ENCODE results near the gene ZNF281.

Gene ZNF281

DNA sequence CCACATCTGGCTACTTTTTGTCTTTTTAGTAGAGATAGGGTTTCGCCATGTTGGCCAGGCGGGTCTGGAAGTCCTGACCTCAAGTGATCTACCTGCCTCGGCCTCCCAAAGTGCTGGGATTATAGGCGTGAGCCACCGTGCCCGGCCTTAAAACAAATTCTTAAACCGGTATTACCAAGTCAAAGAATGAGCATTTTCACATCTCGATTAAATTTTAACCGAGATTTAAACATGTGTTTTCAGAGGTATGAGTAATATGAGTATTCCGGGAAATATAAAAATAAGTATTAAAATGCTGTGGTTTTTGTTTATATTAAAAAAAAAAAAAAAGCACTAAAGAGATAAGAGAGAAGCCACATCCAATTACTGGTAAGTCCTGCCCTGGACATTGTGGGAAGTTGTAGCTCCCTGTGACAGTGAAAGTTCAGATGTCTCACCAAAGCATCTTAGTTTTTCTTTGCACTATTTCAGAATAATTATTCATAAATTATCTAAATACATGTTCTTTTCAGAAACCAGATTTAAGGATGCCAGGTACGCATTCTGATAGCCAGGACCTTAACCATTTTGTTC, 24.9 kb downstream of the ZNF281 start:
- H3K4me1 ChIP-seq (ENCODE audit: control insufficient read depth, insufficient read depth, low read length): peaks cover 2% of the 10 kb centered on the region
- H3K9me3 ChIP-seq (ENCODE audit: control insufficient read depth, low read length): no peaks in the 10 kb centered on the region
- no peaks in the 10 kb centered on the region for H3K27me3 ChIP-seq (replicated peaks; ENCODE audit: control insufficient read depth, insufficient read depth, low read length)
- no peak for DNase-seq (ENCODE audit: low read depth)
- H3K9ac ChIP-seq (ENCODE audit: low read length): no peak overlapping the region
- no peaks in the 10 kb centered on the region for H3K36me3 ChIP-seq (ENCODE audit: control insufficient read depth, insufficient read depth, low read length, severe bottlenecking)
- H3K4me3 ChIP-seq (ENCODE audit: low read length): no peak overlapping the region

DNA sequence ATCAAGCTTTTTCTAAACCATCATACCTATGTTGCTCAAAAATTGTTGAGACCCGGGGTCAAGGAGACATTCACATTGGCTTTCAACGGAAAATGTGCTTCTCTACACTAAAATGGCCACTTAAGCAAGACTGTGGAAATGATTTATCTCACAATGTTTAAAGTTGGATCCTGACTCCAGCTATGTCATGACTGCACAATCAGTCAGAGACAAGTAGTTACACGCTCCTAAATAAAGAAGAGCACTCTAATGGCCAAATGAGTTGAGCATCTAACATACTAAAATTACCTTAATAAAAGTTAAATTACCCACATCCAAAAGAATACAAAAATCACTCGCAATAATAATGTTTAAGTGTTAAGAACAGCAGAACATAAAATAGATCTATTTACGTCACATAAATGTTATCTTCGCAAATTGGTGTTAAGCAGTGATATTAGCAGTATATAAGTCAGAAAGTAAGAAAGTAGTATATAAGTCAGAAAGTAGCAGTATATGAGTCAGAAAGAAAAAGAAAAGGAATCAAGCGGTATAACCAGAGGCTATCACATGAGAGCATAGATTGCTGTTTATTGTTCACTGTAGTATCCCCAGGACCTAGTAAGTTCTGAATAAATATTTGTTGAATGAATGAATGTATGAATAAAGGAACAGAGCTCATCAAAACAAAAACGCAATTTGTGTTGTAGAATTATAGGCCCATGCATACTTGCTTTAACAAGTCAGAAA, 28.4 kb downstream of the ZNF281 start:
- no peak overlapping the region for H3K4me3 ChIP-seq (ENCODE audit: low read length)
- no peaks in the 10 kb centered on the region for H3K36me3 ChIP-seq (ENCODE audit: control insufficient read depth, insufficient read depth, low read length, severe bottlenecking)
- H3K4me1 ChIP-seq (ENCODE audit: control insufficient read depth, insufficient read depth, low read length): peaks cover 22% of the 10 kb centered on the region
- no peaks in the 10 kb centered on the region for H3K27me3 ChIP-seq (replicated peaks; ENCODE audit: control insufficient read depth, insufficient read depth, low read length)
- DNase-seq (ENCODE audit: low read depth): no peak
- no peak overlapping the region for H3K9ac ChIP-seq (ENCODE audit: low read length)
- no peaks in the 10 kb centered on the region for H3K9me3 ChIP-seq (ENCODE audit: control insufficient read depth, low read length)

DNA sequence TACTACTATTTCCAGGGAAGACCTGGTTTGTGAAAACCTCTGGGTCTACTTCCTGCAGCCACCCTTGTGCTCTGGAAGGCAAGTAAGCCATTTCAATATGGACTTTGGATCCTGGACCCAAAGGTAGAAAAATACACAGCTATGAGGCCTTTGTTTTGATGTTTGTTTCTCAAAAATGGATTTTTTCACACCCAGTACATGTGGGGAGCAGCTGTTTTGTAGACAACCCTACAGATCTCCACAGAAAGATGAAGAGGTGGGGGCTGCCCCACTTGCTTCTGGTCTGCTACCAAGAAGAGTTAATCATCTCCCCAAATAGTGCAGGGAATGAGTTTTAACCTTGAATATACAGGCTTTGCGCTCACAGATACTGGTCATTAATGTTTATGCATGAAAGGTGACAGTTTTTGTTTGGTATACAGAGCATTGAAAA, 29.2 kb downstream of the ZNF281 start:
- no peak for DNase-seq (ENCODE audit: low read depth)
- Histone ChIP-seq H3K9ac (ENCODE audit: low read length) (no peak overlapping the region), H3K36me3 (ENCODE audit: control insufficient read depth, insufficient read depth, low read length, severe bottlenecking) (no peaks in the 10 kb centered on the region), H3K4me1 (ENCODE audit: control insufficient read depth, insufficient read depth, low read length) (peaks cover 22% of the 10 kb centered on the region), H3K27me3 (replicated peaks; ENCODE audit: control insufficient read depth, insufficient read depth, low read length) (no peaks in the 10 kb centered on the region), H3K9me3 (ENCODE audit: control insufficient read depth, low read length) (no peaks in the 10 kb centered on the region), H3K4me3 (ENCODE audit: low read length) (no peak overlapping the region)

DNA sequence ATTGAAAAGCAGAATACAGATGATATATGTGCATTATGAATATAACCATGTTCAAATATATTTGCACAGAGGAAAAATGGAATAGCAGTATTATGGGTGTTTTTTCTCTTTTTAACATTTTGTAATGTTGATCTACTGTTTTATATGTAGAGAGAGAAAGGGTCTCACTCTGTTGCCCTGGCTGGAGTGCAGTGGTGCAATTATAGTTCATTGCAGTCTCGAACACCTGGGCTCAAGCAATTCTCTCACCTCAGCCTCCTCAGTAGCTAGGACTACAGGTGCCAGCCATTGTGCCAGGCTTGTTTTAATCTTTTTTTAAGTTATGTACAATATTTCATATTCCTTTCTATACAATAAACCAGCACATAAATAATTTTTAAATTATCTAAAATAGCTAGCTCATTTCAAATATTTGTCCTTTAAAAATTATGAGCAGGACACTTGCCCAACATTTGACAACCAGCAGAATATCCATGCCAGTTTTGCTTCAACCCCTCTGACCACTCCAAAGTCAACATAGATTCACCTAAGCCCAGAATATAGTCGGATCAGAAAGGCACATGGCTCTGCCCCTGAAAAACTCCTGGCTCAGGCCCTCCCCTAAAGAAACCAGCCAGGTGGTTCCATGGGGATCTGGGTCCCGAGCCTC, 29.8 kb downstream of the ZNF281 start:
- no peaks in the 10 kb centered on the region for H3K36me3 ChIP-seq (ENCODE audit: control insufficient read depth, insufficient read depth, low read length, severe bottlenecking)
- H3K4me3 ChIP-seq (ENCODE audit: low read length): no peak overlapping the region
- no peak for DNase-seq (ENCODE audit: low read depth)
- H3K27me3 ChIP-seq (replicated peaks; ENCODE audit: control insufficient read depth, insufficient read depth, low read length): no peaks in the 10 kb centered on the region
- H3K4me1 ChIP-seq (ENCODE audit: control insufficient read depth, insufficient read depth, low read length): peaks cover 24% of the 10 kb centered on the region
- peak overlapping the region; percentile 54 for H3K9ac ChIP-seq (ENCODE audit: low read length)
- H3K9me3 ChIP-seq (ENCODE audit: control insufficient read depth, low read length): no peaks in the 10 kb centered on the region

DNA sequence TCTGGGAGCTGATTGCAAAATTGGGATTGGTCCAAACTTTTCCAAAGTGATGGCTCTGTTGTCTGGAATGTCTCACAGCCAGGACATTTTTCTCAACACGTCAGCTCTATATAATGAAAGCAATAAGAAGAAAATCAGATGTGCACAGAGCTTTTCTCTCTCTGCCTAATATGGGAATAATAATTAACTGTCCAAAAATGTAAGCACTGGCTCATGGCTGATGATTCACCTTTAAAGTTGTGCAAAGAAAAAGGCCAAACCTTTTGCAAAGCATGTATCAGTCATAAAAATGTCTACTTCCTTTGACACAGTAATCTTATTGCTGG, 30.4 kb downstream of the ZNF281 start:
- peak overlapping the region; percentile 63 for H3K4me3 ChIP-seq (ENCODE audit: low read length)
- H3K36me3 ChIP-seq (ENCODE audit: control insufficient read depth, insufficient read depth, low read length, severe bottlenecking): no peaks in the 10 kb centered on the region
- DNase-seq (ENCODE audit: low read depth): peak; percentile 78
- H3K9ac ChIP-seq (ENCODE audit: low read length): peak overlapping the region; percentile 70
- no peaks in the 10 kb centered on the region for H3K9me3 ChIP-seq (ENCODE audit: control insufficient read depth, low read length)
- no peaks in the 10 kb centered on the region for H3K27me3 ChIP-seq (replicated peaks; ENCODE audit: control insufficient read depth, insufficient read depth, low read length)
- peaks cover 31% of the 10 kb centered on the region for H3K4me1 ChIP-seq (ENCODE audit: control insufficient read depth, insufficient read depth, low read length)

DNA sequence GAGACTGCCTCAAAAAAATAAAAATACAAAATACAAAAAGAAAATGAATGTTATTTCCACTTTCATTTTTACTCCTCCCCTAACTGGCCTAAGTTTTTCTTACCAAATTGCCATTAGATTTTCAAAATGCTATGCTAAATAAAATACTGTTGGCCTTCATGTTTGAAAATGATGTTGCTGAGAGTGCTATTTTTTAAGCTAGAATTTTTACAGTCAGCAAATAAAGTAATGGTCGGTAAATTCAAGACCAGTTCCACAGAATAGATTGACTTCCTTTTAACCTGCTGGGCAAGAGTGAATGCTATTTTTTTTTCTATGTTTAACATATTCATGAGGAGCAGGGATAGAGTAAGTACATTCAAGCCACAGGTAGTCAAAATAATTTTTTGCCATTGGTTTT, 31.7 kb downstream of the ZNF281 start:
- H3K36me3 ChIP-seq (ENCODE audit: control insufficient read depth, insufficient read depth, low read length, severe bottlenecking): no peaks in the 10 kb centered on the region
- DNase-seq (ENCODE audit: low read depth): no peak
- peaks cover 38% of the 10 kb centered on the region for H3K4me1 ChIP-seq (ENCODE audit: control insufficient read depth, insufficient read depth, low read length)
- no peak overlapping the region for H3K9ac ChIP-seq (ENCODE audit: low read length)
- no peak overlapping the region for H3K4me3 ChIP-seq (ENCODE audit: low read length)
- no peaks in the 10 kb centered on the region for H3K9me3 ChIP-seq (ENCODE audit: control insufficient read depth, low read length)
- no peaks in the 10 kb centered on the region for H3K27me3 ChIP-seq (replicated peaks; ENCODE audit: control insufficient read depth, insufficient read depth, low read length)

DNA sequence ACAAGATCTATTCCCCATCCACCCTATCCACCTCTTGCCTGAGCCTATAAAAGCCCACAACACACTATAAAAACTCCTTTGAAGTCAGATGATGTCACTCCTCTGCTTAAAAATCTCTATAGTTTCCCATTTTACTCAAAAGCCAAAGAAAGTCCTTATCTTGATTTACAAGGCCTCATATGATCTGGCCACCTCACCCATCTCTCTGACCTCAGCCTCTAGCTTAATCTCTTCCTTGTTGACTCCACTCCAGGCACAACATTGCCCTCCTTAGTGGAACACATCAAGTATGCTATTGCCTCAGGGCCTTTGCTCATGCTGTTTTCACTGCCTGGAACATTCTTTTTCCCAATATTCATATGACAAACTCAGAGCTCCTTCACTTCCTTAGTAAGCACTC, 33.3 kb downstream of the ZNF281 start:
- Histone ChIP-seq H3K9me3 (ENCODE audit: control insufficient read depth, low read length) (no peaks in the 10 kb centered on the region), H3K4me3 (ENCODE audit: low read length) (no peak overlapping the region), H3K27me3 (replicated peaks; ENCODE audit: control insufficient read depth, insufficient read depth, low read length) (no peaks in the 10 kb centered on the region), H3K9ac (ENCODE audit: low read length) (no peak overlapping the region), H3K36me3 (ENCODE audit: control insufficient read depth, insufficient read depth, low read length, severe bottlenecking) (no peaks in the 10 kb centered on the region), H3K4me1 (ENCODE audit: control insufficient read depth, insufficient read depth, low read length) (peaks cover 53% of the 10 kb centered on the region)
- peak; percentile 32 for DNase-seq (ENCODE audit: low read depth)

DNA sequence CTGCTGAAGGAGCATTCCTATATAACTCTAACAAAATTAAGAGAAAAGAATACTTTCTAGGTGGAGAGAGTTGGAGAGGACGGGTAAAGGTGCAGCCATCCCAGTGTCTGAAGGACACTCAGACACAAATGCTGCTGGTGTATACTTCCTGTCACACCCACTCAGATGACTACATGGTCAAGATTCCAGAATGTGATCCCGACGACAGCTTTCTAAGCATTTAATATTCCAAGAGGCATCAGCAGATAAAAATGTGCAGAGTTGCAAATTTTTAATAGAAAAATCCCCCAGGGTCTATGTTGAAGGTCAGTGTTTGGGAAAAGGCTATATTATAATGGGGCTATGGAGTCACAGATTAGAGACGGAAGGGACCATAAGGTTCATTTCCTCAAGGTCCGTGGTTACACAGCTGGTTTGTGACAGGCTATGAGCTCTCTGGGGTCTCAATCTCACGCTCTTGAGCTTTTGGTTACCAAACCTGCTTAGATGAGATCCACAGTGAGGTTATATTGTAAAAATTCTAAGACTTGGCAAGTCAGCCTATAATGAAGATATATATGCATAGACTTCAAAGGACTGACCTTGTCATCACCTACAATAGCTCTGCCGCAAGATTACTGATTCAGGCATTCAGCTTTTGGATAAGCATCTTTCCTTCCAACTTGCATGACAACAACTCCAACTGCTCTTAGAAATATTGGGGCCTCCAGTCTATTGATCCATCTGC, 35.1 kb downstream of the ZNF281 start:
- Histone ChIP-seq H3K4me3 (ENCODE audit: low read length) (no peak overlapping the region), H3K9me3 (ENCODE audit: control insufficient read depth, low read length) (no peaks in the 10 kb centered on the region), H3K36me3 (ENCODE audit: control insufficient read depth, insufficient read depth, low read length, severe bottlenecking) (no peaks in the 10 kb centered on the region), H3K9ac (ENCODE audit: low read length) (no peak overlapping the region), H3K27me3 (replicated peaks; ENCODE audit: control insufficient read depth, insufficient read depth, low read length) (no peaks in the 10 kb centered on the region), H3K4me1 (ENCODE audit: control insufficient read depth, insufficient read depth, low read length) (peaks cover 53% of the 10 kb centered on the region)
- DNase-seq (ENCODE audit: low read depth): no peak

DNA sequence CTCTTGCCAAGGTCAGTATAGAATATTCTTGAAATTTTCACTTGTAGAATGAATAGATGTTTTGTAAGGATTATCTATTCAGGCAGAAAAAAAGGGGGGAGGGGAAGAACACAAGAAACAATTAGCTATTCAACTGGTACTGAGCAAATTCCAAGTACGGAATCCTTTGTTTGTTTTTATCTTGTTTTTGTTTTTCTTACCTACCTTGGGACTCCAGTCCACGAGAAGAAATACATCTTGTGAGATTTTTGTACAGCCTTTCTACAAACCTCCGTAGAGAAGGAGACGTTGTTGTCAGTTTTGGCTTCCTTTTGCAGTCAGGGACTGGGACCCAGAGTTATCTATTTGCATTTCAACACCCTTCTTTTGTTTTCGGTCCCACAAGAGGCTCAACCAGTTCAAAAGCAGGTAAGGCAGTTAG, 36.0 kb downstream of the ZNF281 start:
- Histone ChIP-seq H3K36me3 (ENCODE audit: control insufficient read depth, insufficient read depth, low read length, severe bottlenecking) (no peaks in the 10 kb centered on the region), H3K9ac (ENCODE audit: low read length) (no peak overlapping the region), H3K9me3 (ENCODE audit: control insufficient read depth, low read length) (no peaks in the 10 kb centered on the region), H3K4me1 (ENCODE audit: control insufficient read depth, insufficient read depth, low read length) (peaks cover 49% of the 10 kb centered on the region), H3K4me3 (ENCODE audit: low read length) (no peak overlapping the region), H3K27me3 (replicated peaks; ENCODE audit: control insufficient read depth, insufficient read depth, low read length) (no peaks in the 10 kb centered on the region)
- no peak for DNase-seq (ENCODE audit: low read depth)

DNA sequence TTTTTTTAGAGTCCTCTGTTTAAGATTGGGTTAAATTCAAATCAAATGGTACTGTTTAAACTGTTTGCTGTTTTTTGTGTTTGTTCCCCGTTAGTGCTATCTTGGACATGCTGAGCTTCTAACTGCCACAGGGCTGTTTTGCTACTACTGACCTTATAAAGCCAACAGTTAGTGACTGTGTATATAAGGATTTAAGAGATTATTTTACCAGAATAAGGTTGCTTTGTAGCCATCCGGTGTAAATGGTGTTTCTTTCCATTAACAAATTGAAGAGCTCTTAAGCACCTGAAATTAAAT, 37.0 kb downstream of the ZNF281 start:
- Histone ChIP-seq H3K4me3 (ENCODE audit: low read length) (no peak overlapping the region), H3K36me3 (ENCODE audit: control insufficient read depth, insufficient read depth, low read length, severe bottlenecking) (no peaks in the 10 kb centered on the region), H3K27me3 (replicated peaks; ENCODE audit: control insufficient read depth, insufficient read depth, low read length) (no peaks in the 10 kb centered on the region), H3K9me3 (ENCODE audit: control insufficient read depth, low read length) (no peaks in the 10 kb centered on the region), H3K9ac (ENCODE audit: low read length) (peak overlapping the region; percentile 60), H3K4me1 (ENCODE audit: control insufficient read depth, insufficient read depth, low read length) (peaks cover 50% of the 10 kb centered on the region)
- DNase-seq (ENCODE audit: low read depth): no peak

DNA sequence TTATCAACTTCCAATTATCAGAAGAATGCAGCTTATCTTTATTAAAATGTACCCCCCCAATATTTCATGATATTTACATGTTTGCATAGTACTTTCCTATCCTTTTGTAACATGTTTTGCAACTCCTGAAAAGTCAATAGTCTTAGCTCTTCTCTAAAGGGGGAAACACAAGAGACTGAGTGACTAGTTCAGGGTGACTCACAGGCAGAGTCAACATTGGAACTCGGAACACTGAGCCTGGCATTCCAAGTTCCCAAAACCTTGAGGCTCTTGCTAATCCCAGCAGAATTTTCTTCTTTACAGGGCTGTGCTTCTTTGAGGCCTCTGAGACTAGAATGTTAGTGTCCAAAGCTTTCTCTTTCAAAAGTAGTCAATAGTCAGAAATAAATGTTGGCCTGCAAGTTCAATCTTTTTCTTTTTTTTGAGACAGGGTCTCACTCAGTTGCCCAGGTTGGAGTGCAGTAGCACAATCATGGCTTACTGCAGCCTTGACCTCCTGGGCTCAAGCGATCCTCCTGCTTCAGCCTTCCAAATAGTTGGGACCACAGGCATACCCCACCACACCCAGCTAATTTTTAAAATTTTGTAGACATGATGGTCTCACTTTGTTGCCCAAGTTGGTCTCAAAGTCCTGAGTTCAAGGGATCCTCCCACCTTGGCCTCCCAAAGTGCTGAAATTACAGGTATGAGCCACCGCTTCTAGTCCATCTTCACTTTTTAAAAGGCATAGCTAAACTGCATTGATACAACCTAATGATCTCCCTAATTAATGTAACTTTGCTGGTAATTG, 37.5 kb downstream of the ZNF281 start:
- no peaks in the 10 kb centered on the region for H3K36me3 ChIP-seq (ENCODE audit: control insufficient read depth, insufficient read depth, low read length, severe bottlenecking)
- DNase-seq (ENCODE audit: low read depth): peak; percentile 85
- no peak overlapping the region for H3K4me3 ChIP-seq (ENCODE audit: low read length)
- peaks cover 53% of the 10 kb centered on the region for H3K4me1 ChIP-seq (ENCODE audit: control insufficient read depth, insufficient read depth, low read length)
- H3K9me3 ChIP-seq (ENCODE audit: control insufficient read depth, low read length): no peaks in the 10 kb centered on the region
- peak overlapping the region; percentile 60 for H3K9ac ChIP-seq (ENCODE audit: low read length)
- no peaks in the 10 kb centered on the region for H3K27me3 ChIP-seq (replicated peaks; ENCODE audit: control insufficient read depth, insufficient read depth, low read length)
